ENCODE data around the gene KCNH8.

KCNH8 gene

DNA sequence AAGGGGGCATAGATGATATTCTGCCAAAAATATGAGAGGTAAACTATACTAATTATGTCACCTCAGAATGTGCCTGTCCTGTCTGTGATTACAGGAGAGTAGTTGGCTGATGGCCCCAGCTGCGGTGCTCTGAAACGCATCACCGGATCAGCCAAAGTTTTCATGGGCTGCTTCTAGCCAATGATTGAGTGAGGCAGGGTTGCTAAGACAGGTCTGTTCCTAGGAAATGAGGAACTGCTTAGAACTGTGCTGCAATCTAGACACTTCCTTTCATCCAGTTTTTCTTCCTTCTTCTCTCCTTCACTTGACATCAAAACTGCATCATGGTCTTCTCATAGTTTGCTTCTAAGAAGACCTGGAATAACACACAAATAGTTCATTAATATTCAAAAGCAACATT is 124.0 kb downstream of the KCNH8 start:
- Histone ChIP-seq H3K27me3 (ENCODE audit: control insufficient read depth in 2 of 2, insufficient read depth in 2 of 2, low read length in 2 of 2) (no peaks in the 10 kb centered on the region), H3K4me3 (ENCODE audit: low read length in 2 of 2) (no peak overlapping the region), H3K4me1 (ENCODE audit: control insufficient read depth in 2 of 2, insufficient read depth in 2 of 2, low read length in 2 of 2) (no peaks in the 10 kb centered on the region), H3K9me3 (ENCODE audit: control insufficient read depth in 2 of 2, low read length in 2 of 2) (no peaks in the 10 kb centered on the region), H3K27ac (ENCODE audit: low read depth in 2 of 2, low read length in 2 of 2) (no peak overlapping the region), H3K36me3 (ENCODE audit: control insufficient read depth in 2 of 2, insufficient read depth in 2 of 2, low read length in 2 of 2) (no peaks in the 10 kb centered on the region), H3K9ac (ENCODE audit: low read depth in 1 of 2, low read length in 2 of 2) (no peak overlapping the region)

- Histone ChIP-seq H3K4me1 (ENCODE audit: control insufficient read depth in 2 of 2, insufficient read depth in 2 of 2, low read length in 2 of 2) (no peaks in the 10 kb centered on the region), H3K9me3 (ENCODE audit: control insufficient read depth in 2 of 2, low read length in 2 of 2) (no peaks in the 10 kb centered on the region), H3K9ac (ENCODE audit: low read depth in 1 of 2, low read length in 2 of 2) (no peak overlapping the region), H3K36me3 (ENCODE audit: control insufficient read depth in 2 of 2, insufficient read depth in 2 of 2, low read length in 2 of 2) (no peaks in the 10 kb centered on the region), H3K27me3 (ENCODE audit: control insufficient read depth in 2 of 2, insufficient read depth in 2 of 2, low read length in 2 of 2) (no peaks in the 10 kb centered on the region), H3K27ac (ENCODE audit: low read depth in 2 of 2, low read length in 2 of 2) (no peak overlapping the region), H3K4me3 (ENCODE audit: low read length in 2 of 2) (no peak overlapping the region)
Observed at GRCh38 chr3:19273091-19273490, 124.8 kb downstream of the KCNH8 start.

GRCh38 chr3:19274576-19274975 is 126.3 kb downstream of the KCNH8 start:
- Histone ChIP-seq H3K4me3 (ENCODE audit: low read length in 2 of 2) (no peak overlapping the region), H3K36me3 (ENCODE audit: control insufficient read depth in 2 of 2, insufficient read depth in 2 of 2, low read length in 2 of 2) (no peaks in the 10 kb centered on the region), H3K27ac (ENCODE audit: low read depth in 2 of 2, low read length in 2 of 2) (no peak overlapping the region), H3K9ac (ENCODE audit: low read depth in 1 of 2, low read length in 2 of 2) (no peak overlapping the region), H3K9me3 (ENCODE audit: control insufficient read depth in 2 of 2, low read length in 2 of 2) (no peaks in the 10 kb centered on the region), H3K27me3 (ENCODE audit: control insufficient read depth in 2 of 2, insufficient read depth in 2 of 2, low read length in 2 of 2) (no peaks in the 10 kb centered on the region), H3K4me1 (ENCODE audit: control insufficient read depth in 2 of 2, insufficient read depth in 2 of 2, low read length in 2 of 2) (no peaks in the 10 kb centered on the region)

DNA sequence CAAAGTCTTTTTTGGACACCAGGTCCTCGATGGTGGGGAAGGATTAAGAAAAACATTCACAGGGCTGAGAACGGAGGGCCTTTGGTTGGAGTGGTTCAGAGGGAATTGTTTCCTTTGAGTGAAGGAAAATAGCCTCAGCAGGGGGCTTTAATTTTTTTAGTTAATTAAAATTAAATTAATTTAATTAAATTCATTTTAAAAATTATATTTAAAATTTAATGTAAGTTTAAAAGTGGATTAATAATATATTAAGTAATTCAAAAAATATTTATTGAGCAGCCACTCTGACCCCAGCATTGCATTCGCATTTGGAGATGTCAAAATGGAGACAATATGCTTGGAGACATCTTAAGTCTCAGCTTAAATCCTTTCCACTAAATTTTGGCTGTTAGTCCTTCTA is 136.7 kb downstream of the KCNH8 start:
- H3K36me3 ChIP-seq (ENCODE audit: control insufficient read depth in 2 of 2, insufficient read depth in 2 of 2, low read length in 2 of 2), result no peaks in the 10 kb centered on the region
- no peak overlapping the region for H3K9ac ChIP-seq (ENCODE audit: low read depth in 1 of 2, low read length in 2 of 2)
- H3K4me3 ChIP-seq (ENCODE audit: low read length in 2 of 2), result no peak overlapping the region
- H3K27ac ChIP-seq (ENCODE audit: low read depth in 2 of 2, low read length in 2 of 2), result no peak overlapping the region
- no peaks in the 10 kb centered on the region for H3K27me3 ChIP-seq (ENCODE audit: control insufficient read depth in 2 of 2, insufficient read depth in 2 of 2, low read length in 2 of 2)
- H3K4me1 ChIP-seq (ENCODE audit: control insufficient read depth in 2 of 2, insufficient read depth in 2 of 2, low read length in 2 of 2), result no peaks in the 10 kb centered on the region
- H3K9me3 ChIP-seq (ENCODE audit: control insufficient read depth in 2 of 2, low read length in 2 of 2), result no peaks in the 10 kb centered on the region

DNA sequence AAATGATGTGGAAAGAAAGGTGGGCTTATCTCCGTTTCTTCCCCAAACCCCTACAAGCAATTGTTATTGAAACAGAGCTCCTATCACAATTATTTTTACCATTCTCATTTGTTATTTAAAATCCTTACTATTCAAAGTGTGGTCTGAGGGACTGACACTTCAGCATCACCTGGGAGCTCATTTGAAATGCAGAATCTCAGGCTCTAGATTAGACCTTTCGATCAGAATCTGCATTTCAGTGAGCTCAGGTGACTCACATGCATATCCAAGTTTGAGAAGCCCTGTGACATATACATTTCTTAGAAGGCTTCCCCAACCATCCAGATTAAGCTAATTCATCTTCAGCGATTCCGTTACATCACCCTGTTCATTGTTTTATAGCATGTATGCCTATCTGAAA is 145.0 kb downstream of the KCNH8 start:
- no peak overlapping the region for H3K27ac ChIP-seq (ENCODE audit: low read depth in 2 of 2, low read length in 2 of 2)
- H3K9ac ChIP-seq (ENCODE audit: low read depth in 1 of 2, low read length in 2 of 2), result no peak overlapping the region
- H3K4me3 ChIP-seq (ENCODE audit: low read length in 2 of 2), result no peak overlapping the region
- no peaks in the 10 kb centered on the region for H3K9me3 ChIP-seq (ENCODE audit: control insufficient read depth in 2 of 2, low read length in 2 of 2)
- no peaks in the 10 kb centered on the region for H3K4me1 ChIP-seq (ENCODE audit: control insufficient read depth in 2 of 2, insufficient read depth in 2 of 2, low read length in 2 of 2)
- H3K36me3 ChIP-seq (ENCODE audit: control insufficient read depth in 2 of 2, insufficient read depth in 2 of 2, low read length in 2 of 2), result no peaks in the 10 kb centered on the region
- no peaks in the 10 kb centered on the region for H3K27me3 ChIP-seq (ENCODE audit: control insufficient read depth in 2 of 2, insufficient read depth in 2 of 2, low read length in 2 of 2)

DNA sequence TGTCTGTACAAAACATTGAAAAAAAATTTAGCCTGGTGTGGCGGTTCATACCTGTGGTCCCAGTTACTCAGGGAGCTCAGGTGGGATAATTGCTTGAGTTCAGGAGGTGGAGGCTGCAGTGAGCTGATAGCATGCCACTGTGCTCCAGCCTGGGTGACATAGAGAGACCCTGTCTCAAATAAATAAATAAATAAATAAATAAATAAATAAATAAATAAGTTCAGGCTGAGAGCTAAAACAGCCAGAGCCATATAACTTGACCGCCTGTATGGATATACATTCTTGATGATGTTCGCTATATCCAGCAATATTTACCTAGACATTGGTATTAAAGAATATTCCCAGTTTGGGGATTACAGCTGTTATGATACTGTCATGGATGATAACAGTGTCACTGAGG is 146.9 kb downstream of the KCNH8 start:
- H3K27ac ChIP-seq (ENCODE audit: low read depth in 2 of 2, low read length in 2 of 2), result no peak overlapping the region
- H3K9ac ChIP-seq (ENCODE audit: low read depth in 1 of 2, low read length in 2 of 2), result no peak overlapping the region
- H3K4me1 ChIP-seq (ENCODE audit: control insufficient read depth in 2 of 2, insufficient read depth in 2 of 2, low read length in 2 of 2), result no peaks in the 10 kb centered on the region
- no peaks in the 10 kb centered on the region for H3K9me3 ChIP-seq (ENCODE audit: control insufficient read depth in 2 of 2, low read length in 2 of 2)
- H3K4me3 ChIP-seq (ENCODE audit: low read length in 2 of 2), result no peak overlapping the region
- no peaks in the 10 kb centered on the region for H3K36me3 ChIP-seq (ENCODE audit: control insufficient read depth in 2 of 2, insufficient read depth in 2 of 2, low read length in 2 of 2)
- no peaks in the 10 kb centered on the region for H3K27me3 ChIP-seq (ENCODE audit: control insufficient read depth in 2 of 2, insufficient read depth in 2 of 2, low read length in 2 of 2)

GRCh38 chr3:19331931-19332330 is 183.6 kb downstream of the KCNH8 start:
- no peak overlapping the region for H3K4me3 ChIP-seq (ENCODE audit: low read length in 2 of 2)
- H3K9me3 ChIP-seq (ENCODE audit: control insufficient read depth in 2 of 2, low read length in 2 of 2), result no peaks in the 10 kb centered on the region
- no peak overlapping the region for H3K27ac ChIP-seq (ENCODE audit: low read depth in 2 of 2, low read length in 2 of 2)
- H3K36me3 ChIP-seq (ENCODE audit: control insufficient read depth in 2 of 2, insufficient read depth in 2 of 2, low read length in 2 of 2), result no peaks in the 10 kb centered on the region
- H3K9ac ChIP-seq (ENCODE audit: low read depth in 1 of 2, low read length in 2 of 2), result no peak overlapping the region
- no peaks in the 10 kb centered on the region for H3K4me1 ChIP-seq (ENCODE audit: control insufficient read depth in 2 of 2, insufficient read depth in 2 of 2, low read length in 2 of 2)
- H3K27me3 ChIP-seq (ENCODE audit: control insufficient read depth in 2 of 2, insufficient read depth in 2 of 2, low read length in 2 of 2), result no peaks in the 10 kb centered on the region

DNA sequence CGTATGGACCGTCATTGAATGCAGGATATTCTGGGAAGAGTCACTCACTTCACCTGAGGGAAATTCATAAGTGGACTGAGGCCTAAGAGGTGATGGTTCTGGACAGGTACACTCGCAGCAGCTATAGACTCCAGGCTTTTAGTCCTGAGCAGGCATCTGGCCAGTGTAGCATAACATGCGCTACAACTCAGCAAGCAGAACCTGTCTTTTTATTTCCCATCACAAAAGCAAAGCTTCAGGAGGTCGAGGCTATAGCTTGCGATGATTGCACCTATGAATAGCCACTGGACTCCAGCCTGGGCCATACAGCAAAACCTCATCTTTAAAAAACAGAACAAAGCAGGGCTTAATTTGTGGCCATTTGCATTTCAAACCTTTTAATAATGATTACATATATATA is 185.8 kb downstream of the KCNH8 start:
- no peaks in the 10 kb centered on the region for H3K36me3 ChIP-seq (ENCODE audit: control insufficient read depth in 2 of 2, insufficient read depth in 2 of 2, low read length in 2 of 2)
- no peaks in the 10 kb centered on the region for H3K9me3 ChIP-seq (ENCODE audit: control insufficient read depth in 2 of 2, low read length in 2 of 2)
- no peak overlapping the region for H3K9ac ChIP-seq (ENCODE audit: low read depth in 1 of 2, low read length in 2 of 2)
- H3K27ac ChIP-seq (ENCODE audit: low read depth in 2 of 2, low read length in 2 of 2), result no peak overlapping the region
- no peak overlapping the region for H3K4me3 ChIP-seq (ENCODE audit: low read length in 2 of 2)
- H3K4me1 ChIP-seq (ENCODE audit: control insufficient read depth in 2 of 2, insufficient read depth in 2 of 2, low read length in 2 of 2), result no peaks in the 10 kb centered on the region
- H3K27me3 ChIP-seq (ENCODE audit: control insufficient read depth in 2 of 2, insufficient read depth in 2 of 2, low read length in 2 of 2), result no peaks in the 10 kb centered on the region

DNA sequence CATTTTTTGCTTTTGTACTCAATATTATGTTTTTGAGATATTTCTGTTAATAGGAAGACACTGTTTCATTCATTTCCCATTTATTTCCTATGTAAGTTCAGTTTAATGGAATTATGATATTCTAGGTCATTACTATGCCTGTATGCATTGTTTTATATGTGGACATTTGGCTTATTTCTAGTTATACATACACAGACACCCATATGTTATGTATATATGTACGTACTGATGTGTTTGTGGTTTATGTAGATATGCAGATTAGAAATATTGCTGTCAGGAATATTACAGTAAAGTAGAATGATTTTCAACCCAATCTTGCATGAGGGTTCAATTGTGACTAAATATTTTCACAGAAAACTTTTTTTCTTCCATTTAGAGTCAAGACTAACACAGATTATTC is 190.5 kb downstream of the KCNH8 start:
- Histone ChIP-seq H3K9ac (ENCODE audit: low read depth in 1 of 2, low read length in 2 of 2) (no peak overlapping the region), H3K36me3 (ENCODE audit: control insufficient read depth in 2 of 2, insufficient read depth in 2 of 2, low read length in 2 of 2) (no peaks in the 10 kb centered on the region), H3K9me3 (ENCODE audit: control insufficient read depth in 2 of 2, low read length in 2 of 2) (no peaks in the 10 kb centered on the region), H3K4me1 (ENCODE audit: control insufficient read depth in 2 of 2, insufficient read depth in 2 of 2, low read length in 2 of 2) (no peaks in the 10 kb centered on the region), H3K27ac (ENCODE audit: low read depth in 2 of 2, low read length in 2 of 2) (no peak overlapping the region), H3K27me3 (ENCODE audit: control insufficient read depth in 2 of 2, insufficient read depth in 2 of 2, low read length in 2 of 2) (no peaks in the 10 kb centered on the region), H3K4me3 (ENCODE audit: low read length in 2 of 2) (no peak overlapping the region)

- Histone ChIP-seq H3K9ac (ENCODE audit: low read depth in 1 of 2, low read length in 2 of 2) (no peak overlapping the region), H3K36me3 (ENCODE audit: control insufficient read depth in 2 of 2, insufficient read depth in 2 of 2, low read length in 2 of 2) (no peaks in the 10 kb centered on the region), H3K27me3 (ENCODE audit: control insufficient read depth in 2 of 2, insufficient read depth in 2 of 2, low read length in 2 of 2) (no peaks in the 10 kb centered on the region), H3K4me1 (ENCODE audit: control insufficient read depth in 2 of 2, insufficient read depth in 2 of 2, low read length in 2 of 2) (no peaks in the 10 kb centered on the region), H3K9me3 (ENCODE audit: control insufficient read depth in 2 of 2, low read length in 2 of 2) (no peaks in the 10 kb centered on the region), H3K4me3 (ENCODE audit: low read length in 2 of 2) (no peak overlapping the region), H3K27ac (ENCODE audit: low read depth in 2 of 2, low read length in 2 of 2) (no peak overlapping the region)
Observed at GRCh38 chr3:19342389-19342788, 194.1 kb downstream of the KCNH8 start.

- H3K4me1 ChIP-seq (ENCODE audit: control insufficient read depth in 2 of 2, insufficient read depth in 2 of 2, low read length in 2 of 2), result no peaks in the 10 kb centered on the region
- no peak overlapping the region for H3K27ac ChIP-seq (ENCODE audit: low read depth in 2 of 2, low read length in 2 of 2)
- H3K9me3 ChIP-seq (ENCODE audit: control insufficient read depth in 2 of 2, low read length in 2 of 2), result no peaks in the 10 kb centered on the region
- H3K36me3 ChIP-seq (ENCODE audit: control insufficient read depth in 2 of 2, insufficient read depth in 2 of 2, low read length in 2 of 2), result no peaks in the 10 kb centered on the region
- no peak overlapping the region for H3K4me3 ChIP-seq (ENCODE audit: low read length in 2 of 2)
- H3K9ac ChIP-seq (ENCODE audit: low read depth in 1 of 2, low read length in 2 of 2), result no peak overlapping the region
- no peaks in the 10 kb centered on the region for H3K27me3 ChIP-seq (ENCODE audit: control insufficient read depth in 2 of 2, insufficient read depth in 2 of 2, low read length in 2 of 2)
Observed at GRCh38 chr3:19346759-19347158, 198.4 kb downstream of the KCNH8 start.
